Endothelial cell (in vitro differentiated cells): Measurements from ENCODE around the gene CSNK1G1. TPM values are rescaled to one million over a fixed set of nuclear protein-coding genes. Genes with fewer than 3 reads are reported as not detected.
A peak's percentile ranks its signal among the peaks of the same experiment; 100 is the strongest.

ENCODE experiments used
- DNase-seq: peaks from one replicate; pipeline ENCODE4 v3.0.0; 2021; ENCODE audit warnings: low spot score
- H3K27ac Mint-ChIP-seq: one replicate; pipeline ENCODE4 v1.8.0; 2021; ENCODE audit warnings: mixed read lengths, inconsistent platforms; ENCODE audit not compliant: unreplicated experiment
- H3K27me3 Mint-ChIP-seq: one replicate; pipeline ENCODE4 v1.8.0; 2021; ENCODE audit warnings: mild to moderate bottlenecking, moderate library complexity, mixed read lengths, inconsistent platforms; ENCODE audit not compliant: unreplicated experiment
- H3K36me3 Mint-ChIP-seq: one replicate; pipeline ENCODE4 v1.8.0; 2021; ENCODE audit warnings: mild to moderate bottlenecking, low read depth, mixed read lengths, inconsistent platforms; ENCODE audit not compliant: unreplicated experiment
- H3K4me1 Mint-ChIP-seq: one replicate; pipeline ENCODE4 v1.8.0; 2021; ENCODE audit warnings: mild to moderate bottlenecking, mixed read lengths, inconsistent platforms; ENCODE audit not compliant: unreplicated experiment
- H3K4me3 Mint-ChIP-seq: one replicate; pipeline ENCODE4 v1.8.0; 2021; ENCODE audit warnings: mild to moderate bottlenecking, mixed read lengths, inconsistent platforms; ENCODE audit not compliant: unreplicated experiment
- H3K9me3 Mint-ChIP-seq: one replicate; pipeline ENCODE4 v1.8.0; 2021; ENCODE audit warnings: mixed read lengths, inconsistent platforms; ENCODE audit not compliant: unreplicated experiment
- total RNA-seq: library from RNA; stranded (reverse); fragmentation: NEBNext Ultra II Directional; extraction: Animal tissue kit (Norgen Biotek cat#: 25700); gene quantifications from one replicate; pipeline ENCODE4 v1.2.1, GENCODE V29; 2021; ENCODE audit not compliant: unreplicated experiment
- TF ChIP-seq, protein P1 (sequence below): fragments of 200-600 bp; sonication (generic); IDR thresholded peaks from one replicate; pipeline ENCODE4 v1.5.0; 2021; ENCODE audit warnings: antibody characterized with exemption; ENCODE audit not compliant: unreplicated experiment

Gene CSNK1G1
- total RNA-seq, 1 donor from 2014 or later, result 22.9 TPM

GRCh38 chr15:64152507-64153387 is 203.2 kb downstream of the CSNK1G1 start:
- DNase-seq, result no peak
- H3K4me3 Mint-ChIP-seq, result peak overlapping the region; percentile 31

DNA sequence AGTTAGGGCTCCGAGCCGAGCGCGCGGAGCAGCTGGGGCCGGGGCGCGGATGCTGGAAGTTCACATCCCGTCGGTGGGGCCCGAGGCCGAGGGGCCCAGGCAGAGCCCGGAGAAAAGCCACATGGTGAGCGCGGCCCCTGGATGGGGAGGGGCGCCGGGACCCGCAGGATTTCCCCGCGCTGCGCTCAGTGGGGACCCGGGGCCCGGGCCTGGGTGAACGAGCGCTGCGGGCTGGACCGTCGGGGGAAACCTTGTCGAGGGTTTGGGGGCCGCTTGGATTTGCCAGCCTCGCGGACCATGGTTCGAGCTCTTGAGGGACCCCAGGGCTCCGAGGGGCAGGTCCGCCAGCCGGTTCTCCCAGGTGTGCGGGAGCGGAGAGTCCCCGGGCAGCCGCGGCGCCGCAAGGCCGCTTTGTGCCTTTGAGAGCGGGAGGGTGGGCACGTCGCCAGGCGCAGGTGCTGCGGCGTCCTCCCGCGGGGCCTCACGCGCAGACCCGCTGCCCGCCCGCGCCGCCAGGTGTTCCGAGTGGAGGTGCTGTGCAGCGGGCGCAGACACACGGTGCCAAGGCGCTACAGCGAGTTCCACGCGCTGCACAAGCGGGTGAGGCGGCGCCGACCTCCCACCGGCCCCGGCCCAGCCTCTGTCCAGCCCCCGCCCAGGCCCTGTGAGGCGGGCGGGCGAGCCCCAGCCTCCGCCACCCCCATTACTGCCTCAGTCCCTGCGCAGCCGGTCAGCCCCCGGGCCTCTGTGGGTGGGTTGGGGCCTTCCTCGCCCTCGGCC is 204.1 kb downstream of the CSNK1G1 start, which contains the start of gene SNX22:
Gene SNX22 (plus strand): TSS at position 5 of the 780 bp plus-strand sequence. CDS start 45 bp downstream, at position 50.
- H3K27ac Mint-ChIP-seq, result no peak within 1 kb of the TSS
- DNase-seq, result no peak
- peaks cover 8% of the 10 kb centered on the region for H3K4me1 Mint-ChIP-seq
- H3K9me3 Mint-ChIP-seq, result no peaks in the 10 kb centered on the region
- H3K27me3 Mint-ChIP-seq, result peaks cover 15% of the 10 kb centered on the region
- peak within 1 kb of the TSS; percentile 77 for H3K4me3 Mint-ChIP-seq
- peaks cover 8% of the 10 kb centered on the region for H3K36me3 Mint-ChIP-seq
- TF ChIP-seq, protein P1, sequence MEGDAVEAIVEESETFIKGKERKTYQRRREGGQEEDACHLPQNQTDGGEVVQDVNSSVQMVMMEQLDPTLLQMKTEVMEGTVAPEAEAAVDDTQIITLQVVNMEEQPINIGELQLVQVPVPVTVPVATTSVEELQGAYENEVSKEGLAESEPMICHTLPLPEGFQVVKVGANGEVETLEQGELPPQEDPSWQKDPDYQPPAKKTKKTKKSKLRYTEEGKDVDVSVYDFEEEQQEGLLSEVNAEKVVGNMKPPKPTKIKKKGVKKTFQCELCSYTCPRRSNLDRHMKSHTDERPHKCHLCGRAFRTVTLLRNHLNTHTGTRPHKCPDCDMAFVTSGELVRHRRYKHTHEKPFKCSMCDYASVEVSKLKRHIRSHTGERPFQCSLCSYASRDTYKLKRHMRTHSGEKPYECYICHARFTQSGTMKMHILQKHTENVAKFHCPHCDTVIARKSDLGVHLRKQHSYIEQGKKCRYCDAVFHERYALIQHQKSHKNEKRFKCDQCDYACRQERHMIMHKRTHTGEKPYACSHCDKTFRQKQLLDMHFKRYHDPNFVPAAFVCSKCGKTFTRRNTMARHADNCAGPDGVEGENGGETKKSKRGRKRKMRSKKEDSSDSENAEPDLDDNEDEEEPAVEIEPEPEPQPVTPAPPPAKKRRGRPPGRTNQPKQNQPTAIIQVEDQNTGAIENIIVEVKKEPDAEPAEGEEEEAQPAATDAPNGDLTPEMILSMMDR, result no peak

More at GRCh38 chr15:64152507-64153387, 203.2 kb downstream of the CSNK1G1 start:
- TF ChIP-seq, protein P1, result no peak
- peaks cover 15% of the 10 kb centered on the region for H3K27me3 Mint-ChIP-seq
- no peak overlapping the region for H3K27ac Mint-ChIP-seq
- H3K36me3 Mint-ChIP-seq, result peaks cover 9% of the 10 kb centered on the region
- H3K9me3 Mint-ChIP-seq, result no peaks in the 10 kb centered on the region
- H3K4me1 Mint-ChIP-seq, result peaks cover 8% of the 10 kb centered on the region

GRCh38 chr15:64149893-64150578 is 205.9 kb downstream of the CSNK1G1 start:
- Mint-ChIP-seq H3K36me3 (peaks cover 4% of the 10 kb centered on the region), H3K4me3 (no peak overlapping the region), H3K27ac (no peak overlapping the region), H3K4me1 (peaks cover 8% of the 10 kb centered on the region), H3K9me3 (no peaks in the 10 kb centered on the region), H3K27me3 (peaks cover 12% of the 10 kb centered on the region)
- no peak for DNase-seq
- TF ChIP-seq, protein P1, result no peak

GRCh38 chr15:64149424-64149823 is 206.5 kb downstream of the CSNK1G1 start:
- H3K36me3 Mint-ChIP-seq, result peaks cover 4% of the 10 kb centered on the region
- H3K4me1 Mint-ChIP-seq, result peaks cover 8% of the 10 kb centered on the region
- no peak overlapping the region for H3K27ac Mint-ChIP-seq
- peaks cover 12% of the 10 kb centered on the region for H3K27me3 Mint-ChIP-seq
- no peak overlapping the region for H3K4me3 Mint-ChIP-seq
- TF ChIP-seq, protein P1, result no peak
- H3K9me3 Mint-ChIP-seq, result no peaks in the 10 kb centered on the region
- no peak for DNase-seq
